HepG2 (cell line): Measurements from ENCODE around the gene PRIMA1.

Source experiments
- CTCF ChIP-seq: sonication (generic); formaldehyde crosslinking; IDR thresholded peaks from 2 replicates; pipeline ENCODE4 v1.5.0; 2020; ENCODE audit warnings: mild to moderate bottlenecking, missing genetic modification reagents, moderate library complexity
- GRHL1 ChIP-seq: sonication (generic); formaldehyde crosslinking; conservative IDR thresholded peaks from 2 replicates; pipeline ENCODE4 v1.8.0; 2022; ENCODE audit warnings: missing genetic modification reagents
- SIN3A ChIP-seq: IDR thresholded peaks from 2 replicates; pipeline ENCODE4 v1.6.1; 2011; ENCODE audit warnings: low read depth, mild to moderate bottlenecking, control low read depth, low read length, borderline replicate concordance
- SUZ12 ChIP-seq: fragments of 150-350 bp; IDR thresholded peaks from 2 replicates; pipeline ENCODE4 v1.6.1; 2014; ENCODE audit warnings: low read depth, low read length

GRCh38 chr14:93789228-93790130, 1.2 kb upstream of the PRIMA1 start:
- TF ChIP-seq SUZ12 (no peak), SIN3A (no peak), GRHL1 (CRISPR knock-in tag) (no peak), CTCF (peak; percentile 47)
